Activated CD4-positive, alpha-beta T cell treated with anti-CD3 and anti-CD28 coated beads, Interleukin-2, amount 10 ng/mL, durations not matched to agents 7 days and 5 days (primary cell): ENCODE data around the gene ATP8B1. TPM values are rescaled to one million over a fixed set of nuclear protein-coding genes. Genes with fewer than 3 reads are reported as not detected.

ENCODE experiments used
- CTCF ChIA-PET: fragments of 350-600 bp; sonication (Branson Sonifier 250); formaldehyde crosslinking; loops from one replicate; lab custom pipeline; 2021; ENCODE audit warnings: antibody characterized with exemption; lab: Charles Lee
- POLR2A ChIA-PET: fragments of 350-600 bp; sonication (Branson Sonifier 250); formaldehyde crosslinking; loops from one replicate; lab custom pipeline; 2021; ENCODE audit warnings: antibody characterized with exemption; lab: Charles Lee
- DNase-seq: peaks from one replicate; pipeline ENCODE4 v3.0.0-alpha.2; 2020
- H3K27ac Mint-ChIP-seq: one replicate; pipeline ENCODE4 v1.8.0; 2021; ENCODE audit warnings: mild to moderate bottlenecking, moderate library complexity, mixed read lengths
- H3K27me3 Mint-ChIP-seq: one replicate; pipeline ENCODE4 v1.8.0; 2021; ENCODE audit warnings: mixed read lengths
- H3K36me3 Mint-ChIP-seq: one replicate; pipeline ENCODE4 v1.8.0; 2021; ENCODE audit warnings: low read depth, mixed read lengths
- H3K4me1 Mint-ChIP-seq: one replicate; pipeline ENCODE4 v1.8.0; 2021; ENCODE audit warnings: mixed read lengths
- H3K4me3 Mint-ChIP-seq: one replicate; pipeline ENCODE4 v1.8.0; 2021; ENCODE audit warnings: mild to moderate bottlenecking, moderate library complexity, mixed read lengths
- H3K9me3 Mint-ChIP-seq: one replicate; pipeline ENCODE4 v1.8.0; 2021; ENCODE audit warnings: mixed read lengths
- total RNA-seq, 2 experiments: library from RNA; stranded (reverse); gene quantifications; one replicate each; pipeline ENCODE4 v1.2.3, GENCODE V29; 2021

ATP8B1 gene
- total RNA-seq, 2 experiments from 2014 or later = not detected

- no peak overlapping the region for H3K4me3 Mint-ChIP-seq
- peaks cover 23% of the 10 kb centered on the region for H3K9me3 Mint-ChIP-seq
- peaks cover 2% of the 10 kb centered on the region for H3K4me1 Mint-ChIP-seq
- H3K27ac Mint-ChIP-seq = no peak overlapping the region
- CTCF ChIA-PET = no interaction called here
- POLR2A ChIA-PET = no interaction called here
- peaks cover 5% of the 10 kb centered on the region for H3K36me3 Mint-ChIP-seq
- no peak for DNase-seq
- no peaks in the 10 kb centered on the region for H3K27me3 Mint-ChIP-seq
Observed at GRCh38 chr18:57677262-57678211, 125.6 kb downstream of the ATP8B1 start.

- POLR2A ChIA-PET = no interaction called here
- no peak overlapping the region for H3K4me3 Mint-ChIP-seq
Observed at GRCh38 chr18:57674891-57675290, 128.2 kb downstream of the ATP8B1 start.

GRCh38 chr18:57670046-57670445 lies 133.1 kb downstream of the ATP8B1 start:
- ChIA-PET POLR2A (no interaction called here), CTCF (no interaction called here)
- Mint-ChIP-seq H3K4me3 (no peak overlapping the region), H3K27me3 (no peaks in the 10 kb centered on the region), H3K4me1 (peaks cover 4% of the 10 kb centered on the region), H3K27ac (no peak overlapping the region), H3K9me3 (peaks cover 19% of the 10 kb centered on the region), H3K36me3 (peaks cover 3% of the 10 kb centered on the region)
- DNase-seq = no peak

More at GRCh38 chr18:57674891-57675290, 128.2 kb downstream of the ATP8B1 start:
- DNase-seq = no peak
- H3K4me1 Mint-ChIP-seq = no peaks in the 10 kb centered on the region
- no peaks in the 10 kb centered on the region for H3K27me3 Mint-ChIP-seq
- peaks cover 5% of the 10 kb centered on the region for H3K36me3 Mint-ChIP-seq
- no peak overlapping the region for H3K27ac Mint-ChIP-seq
- H3K9me3 Mint-ChIP-seq = peaks cover 27% of the 10 kb centered on the region
- CTCF ChIA-PET = no interaction called here

- Mint-ChIP-seq H3K27ac (no peak overlapping the region), H3K27me3 (no peaks in the 10 kb centered on the region), H3K36me3 (peaks cover 1% of the 10 kb centered on the region), H3K4me1 (peaks cover 4% of the 10 kb centered on the region), H3K4me3 (no peak overlapping the region), H3K9me3 (peaks cover 10% of the 10 kb centered on the region)
- DNase-seq = no peak
- ChIA-PET CTCF (interaction anchor here (0.6 kb wide), 1 partner anchor 16 kb away, joined by 5 read pairs; no protein-coding TSS in a partner anchor), POLR2A (no interaction called here)
Observed at GRCh38 chr18:57668021-57668420, 135.1 kb downstream of the ATP8B1 start.

GRCh38 chr18:57666818-57667497 lies 136.2 kb downstream of the ATP8B1 start:
- H3K27ac Mint-ChIP-seq = no peak overlapping the region
- H3K36me3 Mint-ChIP-seq = no peaks in the 10 kb centered on the region
- CTCF ChIA-PET = no interaction called here
- POLR2A ChIA-PET = no interaction called here
- H3K27me3 Mint-ChIP-seq = no peaks in the 10 kb centered on the region
- H3K4me1 Mint-ChIP-seq = peaks cover 4% of the 10 kb centered on the region
- no peak for DNase-seq
- H3K4me3 Mint-ChIP-seq = no peak overlapping the region
- peaks cover 6% of the 10 kb centered on the region for H3K9me3 Mint-ChIP-seq

GRCh38 chr18:57664568-57665165 lies 138.4 kb downstream of the ATP8B1 start:
- no peaks in the 10 kb centered on the region for H3K9me3 Mint-ChIP-seq
- ChIA-PET POLR2A (no interaction called here), CTCF (no interaction called here)
- H3K4me1 Mint-ChIP-seq = peaks cover 4% of the 10 kb centered on the region
- no peak for DNase-seq
- H3K27ac Mint-ChIP-seq = no peak overlapping the region
- H3K36me3 Mint-ChIP-seq = no peaks in the 10 kb centered on the region
- no peak overlapping the region for H3K4me3 Mint-ChIP-seq
- no peaks in the 10 kb centered on the region for H3K27me3 Mint-ChIP-seq

GRCh38 chr18:57660961-57661360 lies 142.2 kb downstream of the ATP8B1 start:
- H3K27ac Mint-ChIP-seq = no peak overlapping the region
- no peaks in the 10 kb centered on the region for H3K9me3 Mint-ChIP-seq
- CTCF ChIA-PET = no interaction called here
- H3K4me3 Mint-ChIP-seq = no peak overlapping the region
- no peak for DNase-seq
- peaks cover 1% of the 10 kb centered on the region for H3K4me1 Mint-ChIP-seq
- POLR2A ChIA-PET = no interaction called here
- H3K36me3 Mint-ChIP-seq = no peaks in the 10 kb centered on the region
- H3K27me3 Mint-ChIP-seq = no peaks in the 10 kb centered on the region

GRCh38 chr18:57659460-57660102 lies 143.5 kb downstream of the ATP8B1 start:
- peaks cover 10% of the 10 kb centered on the region for H3K36me3 Mint-ChIP-seq
- peaks cover 10% of the 10 kb centered on the region for H3K9me3 Mint-ChIP-seq
- POLR2A ChIA-PET = no interaction called here

GRCh38 chr18:57657542-57657941 lies 145.6 kb downstream of the ATP8B1 start:
- Mint-ChIP-seq H3K9me3 (peaks cover 10% of the 10 kb centered on the region), H3K4me1 (no peaks in the 10 kb centered on the region), H3K36me3 (peaks cover 10% of the 10 kb centered on the region), H3K27me3 (no peaks in the 10 kb centered on the region), H3K4me3 (no peak overlapping the region), H3K27ac (no peak overlapping the region)
- ChIA-PET POLR2A (no interaction called here), CTCF (no interaction called here)
- no peak for DNase-seq

More at GRCh38 chr18:57659460-57660102, 143.5 kb downstream of the ATP8B1 start:
- Mint-ChIP-seq H3K4me3 (no peak overlapping the region), H3K27ac (no peak overlapping the region), H3K27me3 (no peaks in the 10 kb centered on the region), H3K4me1 (no peaks in the 10 kb centered on the region)
- DNase-seq = no peak
- CTCF ChIA-PET = no interaction called here

- no peaks in the 10 kb centered on the region for H3K4me1 Mint-ChIP-seq
- ChIA-PET POLR2A (no interaction called here), CTCF (interaction anchor here (0.6 kb wide), 1 partner anchor 21 kb away, joined by 3 read pairs; no protein-coding TSS in a partner anchor)
- no peak for DNase-seq
- no peaks in the 10 kb centered on the region for H3K27me3 Mint-ChIP-seq
- H3K36me3 Mint-ChIP-seq = peaks cover 10% of the 10 kb centered on the region
- H3K4me3 Mint-ChIP-seq = no peak overlapping the region
- peaks cover 10% of the 10 kb centered on the region for H3K9me3 Mint-ChIP-seq
- no peak overlapping the region for H3K27ac Mint-ChIP-seq
Observed at GRCh38 chr18:57655740-57656139, 147.4 kb downstream of the ATP8B1 start.

GRCh38 chr18:57651914-57652313 lies 151.2 kb downstream of the ATP8B1 start:
- ChIA-PET CTCF (no interaction called here), POLR2A (no interaction called here)
- no peak overlapping the region for H3K4me3 Mint-ChIP-seq
- H3K9me3 Mint-ChIP-seq = peaks cover 10% of the 10 kb centered on the region
- H3K4me1 Mint-ChIP-seq = no peaks in the 10 kb centered on the region
- no peak for DNase-seq
- H3K27ac Mint-ChIP-seq = no peak overlapping the region
- H3K27me3 Mint-ChIP-seq = no peaks in the 10 kb centered on the region
- peaks cover 10% of the 10 kb centered on the region for H3K36me3 Mint-ChIP-seq
